ENCODE measurements around the gene CDC42SE2.

Gene CDC42SE2

GRCh38 chr5:131263648-131264450 is at the start of gene CDC42SE2:
Gene CDC42SE2 (plus strand): TSS chr5:131264053. CDS start chr5:131359494, 95,441 bp downstream.
- peak; percentile 27 for DNase-seq (ENCODE audit: low read depth)

DNA sequence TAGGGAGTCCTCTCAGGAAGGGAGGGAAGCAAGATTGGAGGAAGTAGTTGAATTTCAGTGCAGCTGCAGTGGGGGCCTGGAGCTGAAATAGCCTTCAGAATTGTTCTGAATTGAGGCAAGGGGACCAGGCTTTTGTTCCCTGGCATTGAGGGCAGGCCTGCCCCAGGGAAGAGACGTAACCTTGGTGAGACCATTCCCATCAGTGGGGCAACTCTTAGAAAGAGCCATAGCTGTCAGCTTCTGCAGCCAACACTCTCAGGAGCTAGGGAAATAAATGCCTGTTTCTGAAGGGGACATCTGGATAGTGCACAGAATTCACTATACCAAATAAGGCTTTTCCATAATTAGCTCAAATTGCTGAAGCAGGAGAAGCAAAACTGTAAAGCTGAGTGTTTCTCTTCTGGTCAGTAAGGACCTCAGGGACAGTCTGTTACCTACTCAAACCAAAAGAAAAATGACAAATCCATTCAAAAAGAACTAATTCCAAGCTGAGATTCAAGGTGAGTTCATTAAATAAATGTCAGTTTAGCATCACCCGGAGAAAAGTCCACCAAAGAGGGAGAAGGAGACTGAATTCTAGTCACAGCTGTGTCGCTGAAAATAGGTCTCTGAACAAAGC is 49.1 kb upstream of the CDC42SE2 start:
- DNase-seq (ENCODE audit: low read depth), result no peak

DNA sequence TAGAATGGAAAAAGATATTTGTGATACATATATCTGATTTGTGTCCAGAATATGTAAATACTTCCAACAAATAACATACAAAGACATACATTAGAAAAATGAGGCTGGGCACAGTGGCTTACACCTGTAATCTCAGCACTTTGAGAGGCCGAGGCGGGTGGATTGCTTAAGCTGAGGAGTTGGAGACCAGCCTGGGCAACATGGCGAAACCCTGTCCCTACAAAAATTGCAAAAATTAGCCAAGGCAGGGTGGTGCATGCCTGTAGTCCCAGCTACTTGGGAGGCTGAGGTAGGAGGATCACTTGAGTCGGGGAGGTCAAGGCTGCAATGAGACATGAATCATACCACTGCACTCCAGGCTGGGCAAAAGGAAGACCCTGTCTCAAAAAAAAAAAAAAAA is 46.1 kb upstream of the CDC42SE2 start:
- no peak for DNase-seq (ENCODE audit: low read depth)

GRCh38 chr5:131218392-131218791 is 45.5 kb upstream of the CDC42SE2 start:
- no peak for DNase-seq (ENCODE audit: low read depth)

- no peak for DNase-seq (ENCODE audit: low read depth)
Measured at GRCh38 chr5:131220566-131220965, 43.3 kb upstream of the CDC42SE2 start.

GRCh38 chr5:131221008-131221703 is 42.7 kb upstream of the CDC42SE2 start:
- no peak for DNase-seq (ENCODE audit: low read depth)

DNA sequence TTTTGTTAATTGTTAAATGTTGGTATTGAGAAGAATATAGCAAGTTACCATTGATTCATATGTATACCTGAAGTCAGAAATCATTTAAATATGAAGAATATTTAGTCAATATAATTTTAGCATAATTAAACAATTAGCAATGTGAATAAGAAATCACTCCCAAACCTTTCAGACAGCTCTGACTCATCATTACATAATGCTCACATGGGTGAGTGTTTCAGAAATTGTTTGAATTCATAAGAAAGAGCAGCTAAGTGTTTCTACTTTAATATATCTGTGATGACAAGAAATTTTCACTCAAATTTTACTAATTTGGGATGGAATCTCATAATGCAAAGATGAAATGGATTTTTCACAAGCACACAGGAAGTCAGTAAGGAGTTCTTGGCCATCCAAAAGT is 42.0 kb upstream of the CDC42SE2 start:
- DNase-seq (ENCODE audit: low read depth), result no peak

- no peak for DNase-seq (ENCODE audit: low read depth)
Measured at GRCh38 chr5:131222731-131223130, 41.1 kb upstream of the CDC42SE2 start.

DNA sequence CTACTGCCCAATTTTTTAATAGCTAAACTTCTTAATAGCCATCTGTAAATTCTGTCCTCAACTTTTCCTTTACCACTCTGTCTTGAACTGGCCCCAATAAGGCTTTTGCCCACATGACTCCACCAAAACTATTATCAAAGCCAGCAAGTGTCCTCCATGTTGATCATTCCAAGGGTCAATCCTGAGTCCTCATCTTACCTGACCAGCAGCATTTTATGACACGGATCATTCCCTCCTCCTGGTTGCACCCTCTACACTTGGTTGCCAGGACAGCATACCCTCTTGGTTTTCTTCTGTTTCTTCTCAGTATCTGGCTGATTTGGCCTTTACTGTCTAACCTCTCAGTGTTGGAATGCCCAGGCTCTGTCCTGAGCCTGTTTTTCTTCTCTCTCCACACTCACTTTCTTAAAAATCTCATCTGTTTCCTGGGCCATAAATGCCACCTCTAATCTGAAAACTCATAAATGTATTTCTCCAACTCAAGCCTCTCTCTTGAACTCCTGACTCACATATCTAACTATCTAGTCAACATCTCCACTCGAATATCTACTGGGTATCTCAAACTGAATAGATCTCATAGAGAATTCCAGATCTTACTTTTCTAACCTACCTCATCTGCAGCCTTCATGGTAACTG is 40.0 kb upstream of the CDC42SE2 start:
- DNase-seq (ENCODE audit: low read depth), result no peak

GRCh38 chr5:131224387-131225201 is 39.3 kb upstream of the CDC42SE2 start:
- DNase-seq (ENCODE audit: low read depth), result no peak

DNA sequence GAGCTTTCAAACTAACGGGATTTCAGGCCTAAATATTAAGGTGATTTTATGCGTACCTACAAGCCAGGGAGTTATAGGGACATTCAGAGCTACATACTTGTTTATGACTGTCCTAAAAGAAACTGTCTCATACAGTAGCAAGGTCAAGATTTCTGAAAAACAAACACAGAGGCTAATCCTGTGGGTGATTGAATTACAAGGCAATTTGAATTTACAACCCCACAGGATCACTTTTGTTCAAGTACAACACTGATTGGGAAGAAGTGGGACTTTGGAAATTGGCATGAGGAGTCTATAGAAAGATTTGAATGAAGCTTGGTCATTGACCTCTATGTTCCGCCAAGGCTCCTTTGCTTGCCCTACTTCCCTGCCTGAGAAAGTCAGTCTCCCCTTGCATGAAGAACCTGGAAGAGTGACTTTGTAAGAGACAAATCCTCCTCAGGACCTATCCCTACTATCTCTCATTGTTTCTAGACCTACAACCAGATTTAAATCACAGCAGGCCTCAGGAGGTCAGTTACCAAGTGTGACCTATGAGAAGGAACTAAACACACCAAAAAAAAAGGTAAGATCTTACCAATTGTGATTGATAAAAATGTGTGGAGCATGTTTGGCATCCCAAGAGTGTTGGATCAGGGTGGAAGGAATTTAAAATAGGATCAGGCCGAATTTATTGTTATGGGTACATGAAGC is 38.4 kb upstream of the CDC42SE2 start:
- no peak for DNase-seq (ENCODE audit: low read depth)

- DNase-seq (ENCODE audit: low read depth), result no peak
Measured at GRCh38 chr5:131226899-131227298, 37.0 kb upstream of the CDC42SE2 start.

DNA sequence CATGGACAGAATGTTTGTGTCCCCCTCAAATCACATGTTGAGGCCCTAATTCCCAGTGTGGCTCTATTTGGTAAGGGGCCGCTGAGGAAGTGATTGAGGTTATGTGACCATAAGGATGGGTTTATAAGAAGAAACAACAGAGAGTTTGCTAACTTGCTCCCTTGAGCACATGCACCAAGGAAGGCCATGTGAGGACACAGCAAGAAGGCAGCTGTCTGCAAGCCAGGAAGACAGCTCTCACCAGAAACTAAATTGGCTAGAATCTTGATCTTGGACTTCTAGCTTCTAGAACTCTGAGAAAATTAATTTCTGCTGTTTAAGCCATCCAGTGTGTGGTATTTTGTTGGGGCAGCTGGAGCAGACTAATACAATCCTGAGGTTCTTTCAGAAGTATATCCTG is 35.2 kb upstream of the CDC42SE2 start:
- no peak for DNase-seq (ENCODE audit: low read depth)

DNA sequence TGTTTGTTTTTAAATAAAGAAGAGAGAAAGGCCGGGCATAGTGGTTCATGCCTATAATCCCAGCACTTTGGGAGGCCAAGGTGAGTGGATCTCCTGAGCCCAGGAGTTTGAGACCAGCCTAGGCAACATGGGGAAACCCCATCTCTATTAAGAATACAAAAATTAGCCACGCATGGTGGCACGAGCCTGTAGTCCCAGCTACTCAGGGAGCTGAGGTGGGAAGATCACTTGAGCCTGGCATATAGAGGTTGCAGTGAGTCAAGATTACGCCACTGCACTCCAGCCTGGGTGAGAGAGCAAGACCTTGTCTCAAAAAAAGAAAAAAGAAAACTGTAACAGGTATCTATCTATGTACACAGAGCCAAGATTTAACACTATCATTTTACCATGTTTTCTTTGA is 34.2 kb upstream of the CDC42SE2 start:
- no peak for DNase-seq (ENCODE audit: low read depth)

DNA sequence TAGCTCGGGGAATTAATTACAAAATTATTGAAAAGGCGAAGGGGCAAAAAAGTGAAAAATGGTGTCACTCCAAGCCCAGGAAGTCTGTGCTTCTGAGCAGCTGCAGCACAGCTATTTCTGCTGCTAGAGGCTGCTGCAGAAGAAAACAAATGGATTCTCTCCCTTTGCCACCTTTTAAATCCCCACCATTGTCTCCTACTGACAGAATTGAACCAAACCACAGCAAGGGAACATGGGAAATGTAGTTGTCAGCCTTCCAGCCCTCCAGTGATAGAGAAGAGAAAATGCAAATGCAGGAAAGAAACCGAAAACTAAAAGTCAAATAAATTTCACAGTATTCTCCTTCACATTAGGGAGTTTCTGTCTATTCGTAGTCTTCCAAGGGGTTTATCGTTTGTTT is 33.4 kb upstream of the CDC42SE2 start:
- DNase-seq (ENCODE audit: low read depth), result no peak

DNA sequence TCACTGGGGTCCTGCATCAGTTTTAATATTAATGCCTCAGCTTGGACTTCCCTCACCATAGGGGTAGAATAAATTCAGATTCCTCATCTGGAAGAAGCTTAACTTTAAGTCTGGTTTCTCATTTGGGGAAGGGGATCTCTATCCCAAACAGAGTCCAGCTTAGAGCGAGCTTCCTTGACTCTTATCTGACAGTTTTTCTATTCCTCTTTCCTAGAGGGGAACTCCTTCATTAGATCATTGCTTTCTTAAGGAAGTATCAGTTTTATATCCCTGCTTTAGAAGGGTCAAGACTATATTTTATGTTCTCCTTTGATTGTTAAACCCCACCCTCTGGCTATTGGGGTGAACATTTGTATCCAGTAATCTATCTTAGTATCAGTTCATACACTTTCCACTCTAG is 24.2 kb upstream of the CDC42SE2 start:
- no peak for DNase-seq (ENCODE audit: low read depth)

- peak; percentile 77 for DNase-seq (ENCODE audit: low read depth)
Measured at GRCh38 chr5:131242728-131243255, 21.1 kb upstream of the CDC42SE2 start.

DNA sequence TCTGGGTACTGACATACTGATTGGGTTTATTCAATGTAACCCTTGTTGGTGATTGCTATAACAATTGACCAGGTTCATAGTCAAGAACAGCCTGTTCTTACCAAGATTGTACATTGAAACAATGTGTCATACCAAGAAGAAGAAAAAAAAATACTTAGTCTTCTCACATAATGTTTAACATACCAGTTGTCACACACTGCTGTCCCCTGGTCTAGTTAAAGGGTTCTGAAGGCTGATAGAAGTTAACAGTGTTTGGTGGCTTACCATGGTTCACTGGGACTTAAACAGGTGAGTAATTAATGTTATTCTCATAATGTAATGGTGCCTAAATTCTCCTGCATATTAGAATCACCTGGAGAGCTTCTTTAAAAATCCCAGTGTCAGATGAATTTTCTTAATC is 18.5 kb upstream of the CDC42SE2 start:
- no peak for DNase-seq (ENCODE audit: low read depth)

DNA sequence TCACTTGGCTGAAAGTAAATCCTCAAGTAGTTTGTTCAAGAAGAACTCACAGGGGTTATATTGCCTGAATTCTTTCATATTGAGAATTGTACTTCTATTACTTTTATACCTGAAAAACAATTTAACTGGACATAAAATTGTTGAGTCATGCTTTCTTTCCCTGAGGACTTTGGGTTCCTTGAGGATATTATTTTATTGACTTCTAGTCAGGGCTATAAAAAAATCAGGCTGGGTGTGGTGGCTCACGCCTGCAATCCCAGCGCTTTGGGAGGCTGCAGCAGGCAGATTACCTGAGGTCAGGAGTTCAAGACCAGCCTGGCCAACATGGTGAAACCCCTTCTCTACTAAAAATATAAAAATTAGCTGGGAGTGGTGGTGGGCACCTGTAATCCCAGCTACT is 17.9 kb upstream of the CDC42SE2 start:
- no peak for DNase-seq (ENCODE audit: low read depth)

DNA sequence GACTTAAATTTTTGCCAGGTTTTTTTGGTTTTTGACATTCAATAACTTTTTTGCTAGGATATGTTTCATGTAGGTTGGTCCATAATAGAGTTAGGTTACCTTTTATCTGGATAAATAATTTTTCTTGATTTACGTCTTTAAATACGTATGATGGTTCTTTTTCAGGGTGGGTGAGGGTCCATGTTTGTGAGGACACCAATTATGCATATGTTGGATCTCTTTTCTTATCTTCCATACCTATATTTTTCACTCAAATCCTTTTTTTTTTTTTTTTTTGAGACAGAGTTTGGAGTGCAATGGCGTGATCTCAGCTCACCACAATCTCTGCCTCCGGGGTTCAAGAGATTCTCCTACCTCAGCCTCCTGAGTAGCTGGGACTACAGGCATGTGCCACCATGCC is 17.3 kb upstream of the CDC42SE2 start:
- DNase-seq (ENCODE audit: low read depth), result no peak

Data from GM04503 (cell line).